ENCODE results near the gene C2orf78.

DNA sequence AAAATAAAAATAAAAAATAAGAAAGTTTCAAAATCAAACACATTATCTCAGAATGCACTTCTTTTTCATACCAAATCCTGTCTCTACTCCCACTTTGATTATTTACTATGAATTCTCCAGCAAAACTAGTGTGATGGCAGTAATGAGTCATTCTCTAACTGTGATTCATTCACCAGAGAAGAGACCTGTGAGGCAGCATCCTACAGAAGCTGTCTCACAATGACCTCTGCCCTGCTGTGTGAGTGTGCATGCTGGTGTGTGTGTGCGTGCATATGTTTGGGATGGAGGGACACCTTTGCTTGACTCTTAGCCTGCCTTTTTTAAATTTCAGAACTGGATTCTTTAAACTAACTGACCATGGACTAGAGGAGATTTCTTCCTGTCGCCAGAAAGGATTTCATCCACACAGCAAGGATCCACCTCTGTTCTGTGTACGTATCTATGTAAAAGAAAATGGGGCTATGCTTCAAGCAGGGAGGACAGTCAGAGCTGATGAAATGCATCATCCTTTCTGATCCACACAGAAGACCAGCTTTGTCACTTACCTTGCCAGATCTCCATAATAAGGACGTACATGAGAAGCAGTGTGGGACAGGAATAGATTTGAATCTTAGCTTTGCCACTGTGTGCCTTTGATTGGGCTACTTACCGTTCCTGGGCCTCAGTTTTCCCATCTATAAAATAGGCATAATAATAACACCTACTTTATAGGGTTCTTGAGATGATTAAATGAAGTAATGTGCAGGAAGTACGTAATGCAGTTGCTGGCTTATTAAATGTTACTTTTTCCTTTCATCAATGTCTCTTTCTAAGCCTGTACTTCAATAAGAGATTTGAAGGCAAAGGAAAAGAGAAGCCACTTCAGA, 76.0 kb downstream of the C2orf78 start:
- TF ChIP-seq POLR2A (IDR thresholded peaks at IDR 0.05; ENCODE audit: low read depth, low read length) (no peak), POLR2AphosphoS5 (IDR thresholded peaks at IDR 0.05; ENCODE audit: low read depth, low read length) (no peak), TAF1 (IDR thresholded peaks at IDR 0.05; ENCODE audit: borderline replicate concordance, low read depth, low read length) (no peak)

Data from GM12892 (cell line).